RCC 7860 (cell line): Measurements from ENCODE around the gene DPYSL4.

Experiments
- DNase-seq: peaks from one replicate; pipeline ENCODE4 v3.0.0-alpha.2; 2015; ENCODE audit warnings: low spot score
- FAIRE-seq: peaks from 2 replicates; lab custom pipeline; 2012; peaks lifted over from hg19 to GRCh38; lab: Jason Lieb, UNC

DPYSL4 gene

DNA sequence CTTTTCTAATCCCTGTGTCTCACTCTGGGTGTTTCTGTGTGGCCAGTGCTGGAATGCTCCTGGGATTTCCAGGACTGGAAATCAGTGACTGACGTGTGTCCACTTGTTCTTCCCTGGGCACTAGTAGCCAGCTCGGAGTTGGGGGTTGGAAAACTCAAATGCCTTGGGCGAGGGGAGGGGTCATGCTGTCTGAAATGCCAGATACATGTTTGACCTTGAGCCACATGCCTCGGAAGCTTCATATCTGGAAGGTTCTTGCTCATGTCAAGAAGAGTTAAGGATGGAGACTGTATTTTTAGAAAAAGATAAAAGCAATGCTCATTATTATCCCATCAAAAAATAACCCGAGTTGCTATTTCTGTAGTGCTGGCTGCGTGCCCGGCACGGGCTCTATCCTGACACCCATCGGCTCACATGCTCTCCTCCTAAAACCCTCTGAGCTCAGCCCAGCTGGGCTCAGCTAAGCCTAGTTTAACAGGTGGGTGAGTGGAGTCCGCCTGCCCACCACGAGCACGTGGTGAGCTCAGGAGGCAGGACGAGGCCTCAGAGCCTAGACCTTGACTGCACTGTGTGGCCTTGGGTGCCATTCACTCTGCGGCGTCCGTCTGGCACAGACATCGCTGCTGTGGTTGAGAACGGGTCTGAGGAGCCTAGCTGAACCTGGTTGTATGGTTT, 6.4 kb downstream of the DPYSL4 start:
- DNase-seq (no peak), FAIRE-seq (no peak)

DNA sequence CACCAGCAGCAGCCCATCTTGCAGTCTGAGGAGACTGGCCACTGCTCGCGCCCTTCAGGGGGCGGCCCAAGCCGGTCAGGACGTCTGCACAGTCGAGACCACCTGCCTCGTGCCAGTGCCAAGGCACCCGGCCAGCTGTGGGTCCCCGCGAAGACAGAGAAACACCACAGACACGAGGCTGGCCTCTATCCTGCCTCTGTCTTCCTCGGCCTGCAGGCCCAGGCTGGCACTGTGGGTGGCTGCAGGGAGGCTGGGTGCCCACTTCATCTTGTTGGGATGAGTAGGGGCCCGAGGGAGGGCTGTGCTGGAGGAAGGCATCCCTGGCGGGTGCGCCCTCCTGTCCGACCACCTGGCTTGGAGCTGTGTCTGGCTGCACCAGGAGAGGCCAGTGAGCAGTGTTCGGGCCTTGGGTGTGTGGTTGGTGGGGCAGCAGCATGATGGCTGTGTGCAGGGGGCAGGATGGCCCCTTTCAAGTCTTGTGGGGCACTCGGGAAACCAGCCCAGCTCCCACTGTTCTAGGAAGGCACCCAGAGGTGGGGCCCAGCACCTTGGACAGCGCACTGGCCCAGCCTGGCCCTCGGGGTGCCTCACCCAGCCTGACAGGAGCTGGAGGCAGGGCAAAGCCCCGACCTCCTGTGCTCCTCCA, 7.3 kb downstream of the DPYSL4 start:
- no peak for DNase-seq
- no peak for FAIRE-seq

DNA sequence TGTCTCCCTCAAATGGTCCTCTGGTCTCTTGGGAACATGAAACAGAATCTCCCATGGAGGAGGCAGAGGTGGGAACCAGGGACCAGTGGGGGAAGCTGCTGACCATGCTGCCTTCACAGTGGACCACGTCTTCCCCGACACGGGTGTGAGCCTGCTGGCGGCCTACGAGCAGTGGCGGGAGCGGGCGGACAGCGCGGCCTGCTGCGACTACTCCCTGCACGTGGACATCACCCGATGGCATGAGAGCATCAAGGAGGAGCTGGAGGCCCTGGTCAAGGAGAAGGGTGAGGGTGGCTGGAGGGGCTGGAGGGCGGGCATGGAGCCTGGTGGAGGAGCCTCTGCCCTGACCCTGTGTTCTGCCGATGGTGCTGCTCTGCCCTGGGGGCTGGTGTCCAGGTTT, 8.0 kb downstream of the DPYSL4 start:
- no peak for FAIRE-seq

DNA sequence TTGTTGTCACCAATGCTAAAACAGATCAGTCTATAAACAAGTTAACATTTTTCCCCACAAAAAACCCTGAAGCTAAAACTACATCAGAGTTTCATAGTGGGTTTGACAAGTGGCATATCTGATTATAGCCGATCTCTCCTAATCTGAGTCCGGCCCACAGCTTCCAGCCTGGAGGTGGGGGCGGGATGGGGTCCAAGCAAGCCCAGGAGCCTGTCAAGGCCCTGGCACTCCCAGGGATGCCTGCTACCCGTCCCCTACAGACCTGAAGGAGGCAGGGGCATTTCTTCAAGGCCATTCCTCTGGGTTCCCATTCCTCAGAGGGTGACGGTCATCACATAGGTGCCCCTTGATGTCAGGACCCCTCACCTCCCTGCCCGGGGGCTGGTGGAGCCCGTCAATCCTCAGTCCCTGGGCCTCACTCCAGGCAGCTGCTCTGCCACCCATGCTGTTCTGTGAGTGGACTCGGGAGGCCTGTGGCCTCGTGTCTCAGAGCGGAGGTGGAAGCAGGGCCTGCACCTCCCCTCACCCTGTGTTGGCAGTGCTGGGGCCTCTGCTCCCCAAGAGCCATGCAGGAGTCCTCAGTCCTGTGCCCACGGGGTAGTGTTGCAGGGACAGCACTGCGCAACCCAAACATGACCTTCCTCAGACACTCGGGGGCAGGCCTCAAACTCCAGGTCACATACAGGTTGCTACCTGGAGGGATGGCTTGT, 8.8 kb downstream of the DPYSL4 start:
- FAIRE-seq: no peak
- DNase-seq: no peak

More for the DNA sequence above, 8.0 kb downstream of the DPYSL4 start:
- DNase-seq: no peak

DNA sequence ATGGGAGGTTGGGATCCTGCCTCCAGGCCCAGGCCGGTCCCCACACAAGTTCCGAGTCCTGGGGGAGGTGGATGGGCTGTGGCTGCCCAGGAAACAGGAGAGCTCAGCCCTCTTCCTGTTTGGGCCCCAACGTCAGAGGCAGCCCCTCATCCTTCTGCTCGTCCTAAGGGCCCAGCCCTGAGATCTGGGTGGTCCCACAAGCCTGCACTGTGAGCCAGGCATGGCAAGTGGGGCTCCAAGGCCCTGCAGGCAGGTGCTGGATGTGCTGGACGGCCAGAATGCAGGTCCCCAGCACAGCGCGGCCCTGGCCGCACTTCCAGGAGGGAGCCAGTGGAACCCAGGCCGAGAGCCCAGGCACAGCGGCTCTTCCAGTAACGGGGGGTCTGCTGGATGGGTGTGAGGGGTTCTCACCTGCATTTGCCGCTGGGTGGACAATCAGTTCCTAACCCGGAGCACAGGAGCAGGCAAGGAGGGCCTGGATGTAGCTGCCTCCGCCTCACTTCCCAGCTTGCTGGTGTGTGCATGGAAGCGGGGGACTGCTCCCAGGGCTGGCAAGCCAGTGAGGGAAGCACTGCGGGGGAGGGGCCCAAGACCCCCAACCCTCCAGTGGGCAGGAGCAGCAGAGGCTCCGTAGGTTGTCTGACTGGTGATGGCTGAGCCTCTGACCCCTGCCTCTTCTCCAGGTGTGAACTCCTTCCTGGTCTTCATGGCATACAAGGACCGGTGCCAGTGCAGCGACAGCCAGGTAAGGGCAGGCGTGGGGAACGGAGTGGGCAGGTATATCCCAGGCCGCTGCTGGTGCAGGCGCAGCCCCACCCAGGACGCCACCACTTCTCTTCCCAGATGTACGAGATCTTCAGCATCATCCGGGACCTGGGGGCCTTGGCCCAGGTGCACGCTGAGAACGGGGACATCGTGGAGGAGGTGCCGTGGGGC, 9.7 kb downstream of the DPYSL4 start:
- DNase-seq: no peak
- no peak for FAIRE-seq

GRCh38 chr10:132197271-132198067, 10.7 kb downstream of the DPYSL4 start:
- no peak for FAIRE-seq
- no peak for DNase-seq

GRCh38 chr10:132198068-132198370, 11.3 kb downstream of the DPYSL4 start:
- no peak for DNase-seq

GRCh38 chr10:132198381-132199181, 11.8 kb downstream of the DPYSL4 start:
- FAIRE-seq: no peak
- DNase-seq: no peak

More at GRCh38 chr10:132198068-132198370, 11.3 kb downstream of the DPYSL4 start:
- FAIRE-seq: no peak

DNA sequence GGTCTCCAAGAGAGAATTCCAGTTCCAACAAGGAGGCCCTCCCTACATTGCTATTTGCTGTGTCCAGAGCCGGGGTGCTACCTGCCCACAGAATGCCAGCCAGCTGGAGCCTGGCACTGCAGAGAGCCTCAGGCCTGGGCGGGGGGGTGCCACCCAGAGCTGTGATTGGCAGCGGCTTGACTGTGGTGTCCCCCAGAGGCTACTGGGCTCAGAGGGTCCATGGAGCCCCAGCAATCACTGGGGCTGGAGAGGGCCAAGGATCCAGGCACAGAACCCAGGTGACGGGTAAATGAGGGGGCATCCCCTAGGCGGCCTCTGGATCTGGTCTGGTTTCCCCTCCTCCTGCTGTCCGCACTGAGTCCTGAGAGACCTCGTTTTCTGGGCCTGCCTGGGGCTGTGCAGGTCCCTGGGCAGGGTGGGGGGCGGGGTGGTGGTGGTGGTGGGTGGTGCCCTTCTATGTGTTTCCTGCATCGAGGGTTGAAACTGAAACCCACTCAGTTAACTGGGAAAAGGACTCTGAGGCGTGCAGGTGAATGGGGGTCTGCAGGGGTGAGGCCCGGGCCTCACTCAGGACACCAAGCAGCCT, 12.6 kb downstream of the DPYSL4 start:
- DNase-seq (no peak), FAIRE-seq (no peak)

- no peak for FAIRE-seq
- DNase-seq: no peak
These were observed 13.1 kb downstream of the DPYSL4 start for GRCh38 chr10:132199854-132200311.

DNA sequence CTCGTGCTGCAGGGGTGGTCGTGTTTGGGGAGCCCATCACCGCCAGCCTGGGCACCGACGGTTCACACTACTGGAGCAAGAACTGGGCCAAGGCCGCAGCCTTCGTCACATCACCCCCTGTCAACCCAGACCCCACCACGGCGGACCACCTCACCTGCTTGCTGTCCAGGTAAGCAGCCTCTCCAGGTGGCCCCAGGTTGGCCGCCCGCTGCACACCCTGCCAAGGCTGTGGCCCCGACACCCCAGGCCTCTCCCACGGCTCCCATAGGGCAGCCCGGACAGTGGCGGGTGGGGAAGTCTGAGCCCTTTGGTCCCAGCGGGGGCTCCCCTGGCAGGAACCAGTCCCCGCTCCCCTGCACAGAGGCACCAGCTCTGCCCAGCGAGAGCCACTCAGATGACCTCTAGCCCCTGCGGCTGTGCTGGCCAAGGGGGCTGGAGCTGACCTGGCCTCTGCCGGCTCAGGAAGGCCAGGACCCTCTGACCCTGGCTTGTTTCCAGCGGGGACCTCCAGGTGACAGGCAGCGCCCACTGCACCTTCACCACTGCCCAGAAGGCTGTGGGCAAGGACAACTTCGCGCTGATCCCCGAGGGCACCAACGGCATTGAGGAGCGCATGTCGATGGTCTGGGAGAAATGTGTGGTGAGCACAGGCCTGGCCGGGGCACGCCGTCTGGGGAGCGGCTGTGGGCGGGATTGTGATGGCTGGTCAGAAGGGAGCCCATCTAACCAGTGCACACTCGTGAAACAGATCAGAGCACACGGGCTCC, 13.8 kb downstream of the DPYSL4 start:
- FAIRE-seq (no peak), DNase-seq (no peak)

GRCh38 chr10:132201111-132201969, 14.6 kb downstream of the DPYSL4 start:
- DNase-seq (no peak), FAIRE-seq (no peak)

- no peak for FAIRE-seq
- no peak for DNase-seq
These were observed 15.6 kb downstream of the DPYSL4 start for GRCh38 chr10:132202070-132202970.

GRCh38 chr10:132203256-132204077, 16.7 kb downstream of the DPYSL4 start:
- DNase-seq (no peak), FAIRE-seq (no peak)

GRCh38 chr10:132204078-132204780, 17.5 kb downstream of the DPYSL4 start:
- DNase-seq (no peak), FAIRE-seq (no peak)
